ENCODE results near the gene CST7. TPM values are rescaled to one million over a fixed set of nuclear protein-coding genes. Genes with fewer than 3 reads are reported as not detected.

Gene CST7
- total RNA-seq, 6 experiments from 2014 or later, result 1.1 to 4.6 (median 1.5) TPM

DNA sequence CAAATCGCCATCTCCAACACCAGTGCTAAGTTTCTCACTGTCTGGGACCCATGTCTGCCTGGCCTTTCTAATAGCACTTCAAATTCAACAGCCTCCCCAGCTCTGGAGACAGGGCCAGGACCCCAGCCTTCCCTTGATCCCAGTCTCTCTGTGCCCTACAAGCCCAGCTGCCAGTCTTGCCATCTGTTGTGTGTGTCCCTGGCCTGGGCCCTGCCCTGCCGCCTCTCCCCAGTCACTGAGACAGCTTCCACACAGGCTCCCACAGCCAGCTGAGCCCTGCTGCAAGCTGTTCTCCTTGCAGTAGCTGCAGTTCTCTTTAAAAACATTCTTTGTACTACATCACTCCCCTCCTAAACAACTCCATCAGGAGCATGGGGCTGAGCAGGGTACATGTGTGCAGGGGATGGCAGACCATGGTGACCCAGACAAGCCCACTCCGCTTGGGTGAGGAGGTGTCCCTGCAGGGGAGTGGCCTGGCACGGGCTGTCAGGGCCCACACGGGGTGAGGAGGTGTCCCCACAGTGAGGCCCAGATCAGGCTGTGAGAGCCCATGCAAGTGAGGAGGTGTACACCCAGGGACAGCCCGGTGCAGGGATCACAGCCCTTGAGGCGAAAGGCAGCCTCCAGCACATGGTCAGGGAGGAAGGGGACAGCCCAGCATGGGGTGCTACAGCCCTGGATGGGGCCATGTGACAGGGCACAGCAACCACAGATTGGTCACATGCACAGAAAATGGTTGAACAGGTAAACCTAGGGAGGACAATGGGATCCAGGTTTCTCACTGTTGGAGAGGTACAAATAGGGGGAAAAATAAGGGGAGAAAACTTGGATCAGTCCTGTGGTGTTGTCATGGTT is 16.2 kb downstream of the CST7 start:
- H3K4me3 ChIP-seq, result no peak overlapping the region
- no peak for DNase-seq
- TF ChIP-seq POLR2A (IDR thresholded peaks at IDR 0.05), result no peak
- TF ChIP-seq, protein P1, sequence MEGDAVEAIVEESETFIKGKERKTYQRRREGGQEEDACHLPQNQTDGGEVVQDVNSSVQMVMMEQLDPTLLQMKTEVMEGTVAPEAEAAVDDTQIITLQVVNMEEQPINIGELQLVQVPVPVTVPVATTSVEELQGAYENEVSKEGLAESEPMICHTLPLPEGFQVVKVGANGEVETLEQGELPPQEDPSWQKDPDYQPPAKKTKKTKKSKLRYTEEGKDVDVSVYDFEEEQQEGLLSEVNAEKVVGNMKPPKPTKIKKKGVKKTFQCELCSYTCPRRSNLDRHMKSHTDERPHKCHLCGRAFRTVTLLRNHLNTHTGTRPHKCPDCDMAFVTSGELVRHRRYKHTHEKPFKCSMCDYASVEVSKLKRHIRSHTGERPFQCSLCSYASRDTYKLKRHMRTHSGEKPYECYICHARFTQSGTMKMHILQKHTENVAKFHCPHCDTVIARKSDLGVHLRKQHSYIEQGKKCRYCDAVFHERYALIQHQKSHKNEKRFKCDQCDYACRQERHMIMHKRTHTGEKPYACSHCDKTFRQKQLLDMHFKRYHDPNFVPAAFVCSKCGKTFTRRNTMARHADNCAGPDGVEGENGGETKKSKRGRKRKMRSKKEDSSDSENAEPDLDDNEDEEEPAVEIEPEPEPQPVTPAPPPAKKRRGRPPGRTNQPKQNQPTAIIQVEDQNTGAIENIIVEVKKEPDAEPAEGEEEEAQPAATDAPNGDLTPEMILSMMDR (IDR thresholded peaks at IDR 0.05), result no peak
- no peak for ATAC-seq
- no peak overlapping the region for H3K27ac ChIP-seq
- H3K9me3 ChIP-seq, result no peaks in the 10 kb centered on the region
- peaks cover 0 to 93% (median 52%) of the 10 kb centered on the region in 4 donors for H3K36me3 ChIP-seq
- H3K4me1 ChIP-seq, result no peaks in the 10 kb centered on the region
- H3K27me3 ChIP-seq, result no peaks in the 10 kb centered on the region
- WGBS (ENCODE audit: insufficient coverage, low coverage, low lambda C conversion rate, missing lambda C conversion rate), result 100% methylated on average over 2 of the region's 7 CpGs
- intact Hi-C loops (cut with DNase I), result no loop called here

DNA sequence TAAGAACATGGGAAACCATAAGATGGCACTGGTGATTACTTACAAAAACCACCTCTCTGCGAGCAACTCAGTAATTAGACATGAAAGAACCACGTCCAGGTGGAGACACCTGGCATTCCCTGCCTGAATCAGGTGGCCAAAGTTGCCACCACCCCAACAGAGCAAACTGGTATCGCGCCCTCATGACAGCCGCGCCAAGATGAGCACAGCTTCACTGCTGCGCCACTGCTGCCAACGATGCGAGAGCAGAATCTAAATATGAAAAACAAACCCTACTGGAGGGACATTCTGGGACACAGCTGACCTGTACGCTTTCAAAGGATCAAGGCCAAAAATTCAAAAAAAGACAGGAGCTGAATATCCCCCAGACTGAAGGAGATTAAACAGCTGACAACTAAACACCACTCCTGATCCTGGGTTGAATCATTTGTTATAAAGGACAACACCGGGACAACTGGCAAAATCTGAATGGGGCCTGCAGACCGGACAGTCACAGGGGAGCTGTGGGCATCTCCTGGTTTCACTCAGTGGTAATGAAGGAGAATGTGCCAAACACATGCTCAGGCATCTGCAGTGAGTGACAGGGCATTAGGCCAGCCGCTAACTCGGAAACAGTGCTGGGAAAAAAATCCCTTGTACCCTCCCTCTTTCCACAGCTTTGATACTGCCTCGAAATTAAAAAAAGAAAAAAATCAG is 17.4 kb downstream of the CST7 start:
- DNase-seq (no peak), ATAC-seq (no peak)
- Histone ChIP-seq H3K4me3 (no peak overlapping the region), H3K4me1 (no peaks in the 10 kb centered on the region), H3K9me3 (no peaks in the 10 kb centered on the region), H3K36me3 (peaks cover 0 to 93% (median 51%) of the 10 kb centered on the region in 4 donors), H3K27me3 (no peaks in the 10 kb centered on the region), H3K27ac (no peak overlapping the region)
- intact Hi-C loops (cut with DNase I), result no loop called here
- TF ChIP-seq POLR2A (IDR thresholded peaks at IDR 0.05), result no peak
- TF ChIP-seq, protein P1 (IDR thresholded peaks at IDR 0.05), result no peak
- 81% methylated on average over 7 of the region's 15 CpGs for WGBS (ENCODE audit: insufficient coverage, low coverage, low lambda C conversion rate, missing lambda C conversion rate)

DNA sequence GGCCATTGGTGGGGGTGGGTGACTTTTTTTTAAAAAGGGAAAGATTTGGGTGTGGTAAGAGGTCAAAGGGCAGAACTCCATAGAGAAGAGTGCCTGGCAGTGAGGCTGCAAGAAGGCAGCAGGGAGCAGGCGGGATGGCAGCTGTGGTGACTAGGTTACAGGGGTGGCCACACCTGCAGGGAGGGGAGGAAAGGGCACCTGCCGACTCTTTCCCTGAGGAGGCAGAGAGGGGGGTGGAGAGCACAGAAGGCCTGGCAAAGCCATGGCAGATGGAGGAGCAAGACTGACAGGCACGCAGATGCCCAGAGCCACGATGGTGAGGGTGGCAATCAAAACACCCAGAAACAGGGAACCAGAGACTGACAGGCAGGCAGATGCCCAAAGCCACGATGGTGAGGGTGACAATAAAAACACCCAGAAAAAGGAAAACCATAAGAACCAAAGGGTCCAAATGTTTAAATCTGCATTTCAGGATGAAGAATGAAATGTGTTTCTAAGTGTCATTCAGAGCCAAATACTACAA is 19.3 kb downstream of the CST7 start:
- H3K4me3 ChIP-seq, result no peak overlapping the region
- DNase-seq (peak in 1 of 3 donors; percentile 29), ATAC-seq (peak in 2 of 4 donors; percentile 19 to 23)
- no peaks in the 10 kb centered on the region for H3K27me3 ChIP-seq
- 74% methylated on average over 5 of the region's 5 CpGs for WGBS (ENCODE audit: insufficient coverage, low coverage, low lambda C conversion rate, missing lambda C conversion rate)
- peaks cover 2 to 93% (median 50%) of the 10 kb centered on the region in 4 donors for H3K36me3 ChIP-seq
- H3K9me3 ChIP-seq, result no peaks in the 10 kb centered on the region
- no peak for TF ChIP-seq POLR2A (IDR thresholded peaks at IDR 0.05)
- TF ChIP-seq, protein P1 (IDR thresholded peaks at IDR 0.05), result no peak
- intact Hi-C loops (cut with DNase I), result no loop called here
- no peak overlapping the region for H3K27ac ChIP-seq
- no peaks in the 10 kb centered on the region for H3K4me1 ChIP-seq

DNA sequence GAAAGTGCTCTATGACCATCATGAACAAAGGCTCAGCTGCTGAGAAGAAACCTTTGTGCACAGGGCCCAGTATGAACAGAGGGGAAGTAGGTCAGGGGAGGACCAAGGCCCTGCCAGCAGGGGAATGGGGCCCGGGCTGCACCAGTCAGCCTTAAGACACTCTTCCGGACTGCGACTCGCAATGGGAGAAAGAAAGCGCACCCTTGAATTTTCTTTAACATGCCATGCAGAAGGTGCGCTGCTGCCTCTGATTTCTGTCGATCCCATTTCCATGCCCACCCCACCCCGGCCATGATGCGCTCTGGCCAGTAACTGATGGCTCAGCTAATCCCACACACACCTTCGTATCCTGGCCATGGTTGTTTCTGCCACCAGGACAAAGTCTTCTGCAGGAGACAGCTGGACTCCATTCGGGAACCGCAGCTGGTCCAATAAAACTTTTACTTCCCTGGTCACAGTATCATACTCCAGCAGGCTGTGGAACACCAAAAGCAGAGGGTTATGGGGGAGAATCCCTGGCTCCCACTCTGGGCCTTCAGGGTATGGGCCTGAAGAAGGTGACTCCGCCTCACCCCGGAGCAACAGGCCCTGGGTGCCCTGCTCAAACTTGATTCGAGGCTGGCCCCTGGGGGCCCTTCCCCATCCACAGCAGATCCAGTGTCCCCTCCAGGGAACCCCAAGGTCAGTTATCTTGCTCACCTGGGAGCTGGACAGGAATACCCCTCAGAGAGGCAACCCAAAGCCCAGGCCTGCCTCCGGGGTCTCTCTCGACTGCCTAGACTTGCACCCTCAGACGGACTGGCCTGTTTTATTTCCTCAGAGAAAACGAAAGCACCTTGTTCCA is 20.3 kb downstream of the CST7 start:
- ATAC-seq, result no peak
- Histone ChIP-seq H3K36me3 (peaks cover 7 to 85% (median 44%) of the 10 kb centered on the region in 4 donors), H3K9me3 (no peaks in the 10 kb centered on the region), H3K27ac (no peak overlapping the region), H3K4me3 (no peak overlapping the region), H3K4me1 (no peaks in the 10 kb centered on the region), H3K27me3 (no peaks in the 10 kb centered on the region)
- TF ChIP-seq, protein P1 (IDR thresholded peaks at IDR 0.05), result no peak
- no peak for TF ChIP-seq POLR2A (IDR thresholded peaks at IDR 0.05)
- intact Hi-C loops (cut with DNase I), result no loop called here
- WGBS (ENCODE audit: insufficient coverage, low coverage, low lambda C conversion rate, missing lambda C conversion rate), result 90% methylated on average over 2 of the region's 19 CpGs
- DNase-seq, result peak in 1 of 3 donors; percentile 40

Measured in right lobe of liver (tissue), 6 donors.